ENCODE measurements around the gene TLCD3A.

DNA sequence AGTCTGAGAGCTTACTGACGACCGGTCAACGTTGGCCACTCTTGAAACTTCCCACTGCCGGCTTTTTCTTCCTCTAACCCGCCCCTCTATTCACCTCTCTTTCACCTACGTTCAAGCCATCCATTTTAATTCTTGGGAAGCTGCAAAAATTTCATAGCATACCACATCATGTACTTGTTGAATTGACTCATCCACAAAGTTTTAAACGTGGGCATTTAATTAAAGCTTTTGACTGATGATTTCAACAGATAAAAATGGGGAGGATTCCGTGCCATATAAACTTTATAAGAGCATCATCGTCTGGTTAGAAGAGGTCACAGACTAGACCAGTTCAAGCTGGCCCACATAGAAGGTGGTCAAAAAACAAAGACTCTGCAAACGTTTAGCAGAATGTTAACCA, 40.3 kb upstream of the TLCD3A start:
- no peak for TF ChIP-seq ZNF384 (IDR thresholded peaks at IDR 0.05)
- TF ChIP-seq TARDBP (IDR thresholded peaks at IDR 0.05), result no peak
- TF ChIP-seq SUZ12 (IDR thresholded peaks at IDR 0.05), result no peak
- TF ChIP-seq ELF4 (IDR thresholded peaks at IDR 0.05), result no peak
- TF ChIP-seq SP1 (IDR thresholded peaks at IDR 0.05), result no peak
- TF ChIP-seq BHLHE40 (IDR thresholded peaks at IDR 0.05; ENCODE audit: borderline replicate concordance), result no peak
- TF ChIP-seq LEF1 (IDR thresholded peaks at IDR 0.05; ENCODE audit: borderline replicate concordance), result no peak

Data from HEK293T (cell line).